Endothelial cell of umbilical vein (primary cell): ENCODE data around the gene MLLT6. TPM values are rescaled to one million over a fixed set of nuclear protein-coding genes. Genes with fewer than 3 reads are reported as not detected.

ENCODE experiments used
- BruUV-seq: library from RNA; stranded (reverse); fragments of 400-500 nt; replicated peaks from 2 replicates; lab custom pipeline; 2021; lab: Mats Ljungman, UMichigan
- CTCF ChIA-PET: fragments of 300-600, 350-600 bp; sonication (Branson Sonifier 250); formaldehyde crosslinking; loops from one replicate; lab custom pipeline; 2021; ENCODE audit warnings: antibody characterized with exemption, inconsistent platforms; lab: Charles Lee
- POLR2A ChIA-PET: fragments of 300-600, 350-600 bp; sonication (Branson Sonifier 250); formaldehyde crosslinking; loops from one replicate; lab custom pipeline; 2021; ENCODE audit warnings: antibody characterized with exemption, inconsistent platforms; lab: Charles Lee
- DNase-seq: peaks from one replicate; pipeline ENCODE4 v3.0.0-alpha.2; 2011; ENCODE audit warnings: low read depth, low spot score
- FAIRE-seq: peaks from 2 replicates; lab custom pipeline; 2011; peaks lifted over from hg19 to GRCh38; lab: Jason Lieb, UNC
- H2AFZ ChIP-seq: 2 replicates; pipeline ENCODE4 v1.6.0; 2012; ENCODE audit warnings: low read depth, low read length, control low read depth, inconsistent platforms
- H3K27ac ChIP-seq: 2 replicates; pipeline ENCODE4 v1.5.1; 2011; ENCODE audit warnings: low read depth, mild to moderate bottlenecking, control low read depth, low read length, moderate library complexity; ENCODE audit not compliant: insufficient read depth
- H3K27me3 ChIP-seq, 2 experiments: 2 replicates each; pipeline versions ENCODE4 v1.6.0 to v1.6.1; 2011; ENCODE audit warnings: low read length in 2 of 2, mixed read lengths in 1 of 2; ENCODE audit not compliant: control insufficient read depth in 2 of 2, insufficient read depth in 2 of 2
- H3K36me3 ChIP-seq, 2 experiments: 2 replicates in 1 of 2; 3 replicates in 1 of 2; pipeline ENCODE4 v1.5.1; 2011; ENCODE audit warnings: low read length in 2 of 2, mild to moderate bottlenecking in 1 of 2, moderate library complexity in 1 of 2; ENCODE audit not compliant: control insufficient read depth in 2 of 2, insufficient read depth in 2 of 2; ENCODE audit errors: extremely low read depth in 1 of 2
- H3K4me1 ChIP-seq: 3 replicates; pipeline ENCODE4 v1.5.1; 2011; ENCODE audit warnings: mild to moderate bottlenecking, low read length; ENCODE audit not compliant: control insufficient read depth, insufficient read depth; ENCODE audit errors: extremely low read depth
- H3K4me2 ChIP-seq: 2 replicates; pipeline ENCODE4 v1.6.1; 2011; ENCODE audit warnings: low read length, control low read depth, mixed read lengths; ENCODE audit not compliant: insufficient read depth
- H3K4me3 ChIP-seq, 3 experiments: fragments of 200-600 bp in 1 of 3; sonication (generic), shearing (Covaris generic) in 1 of 3; replicated peaks in 1 of 3; 2 replicates each; pipeline ENCODE4 v1.5.1; 2011 to 2016; ENCODE audit warnings: control low read depth in 3 of 3, low read length in 3 of 3, mild to moderate bottlenecking in 2 of 3, inconsistent platforms in 1 of 3, low read depth in 1 of 3, moderate library complexity in 1 of 3; ENCODE audit not compliant: insufficient read depth in 1 of 3
- H3K79me2 ChIP-seq: 2 replicates; pipeline ENCODE4 v1.6.0; 2012; ENCODE audit warnings: low read length, inconsistent platforms; ENCODE audit not compliant: control insufficient read depth, insufficient read depth
- H3K9ac ChIP-seq: replicated peaks from 2 replicates; pipeline ENCODE3; 2011; ENCODE audit warnings: low read length, control low read depth; ENCODE audit not compliant: insufficient read depth; ENCODE audit errors: extremely low read depth
- H3K9me1 ChIP-seq: replicated peaks from 3 replicates; pipeline ENCODE4 v1.6.0; 2011; ENCODE audit warnings: mild to moderate bottlenecking, low read length; ENCODE audit not compliant: control insufficient read depth, insufficient read depth; ENCODE audit errors: extremely low read depth
- H3K9me3 ChIP-seq: replicated peaks from 2 replicates; pipeline ENCODE4 v1.5.1; 2012; ENCODE audit warnings: low read length, inconsistent platforms; ENCODE audit not compliant: control insufficient read depth, insufficient read depth
- H4K20me1 ChIP-seq: replicated peaks from 2 replicates; pipeline ENCODE3; 2011; ENCODE audit warnings: mild to moderate bottlenecking, low read length; ENCODE audit not compliant: control insufficient read depth, insufficient read depth; ENCODE audit errors: extremely low read depth
- CTCF ChIP-seq, 2 donors: IDR thresholded peaks; 1 replicate in 1 of 2; 2 replicates in 1 of 2; pipeline ENCODE4 v1.5.1; 2011; ENCODE audit warnings: low read length in 2 of 2, mild to moderate bottlenecking in 2 of 2, moderate library complexity in 2 of 2, control low read depth in 1 of 2, inconsistent platforms in 1 of 2, low read depth in 1 of 2; ENCODE audit not compliant: insufficient read depth in 1 of 2; ENCODE audit errors: extremely low read depth in 1 of 2
- MAX ChIP-seq: IDR thresholded peaks from 2 replicates; pipeline ENCODE4 v1.6.1; 2011; ENCODE audit not compliant: insufficient read depth, insufficient read length
- MYC ChIP-seq: IDR thresholded peaks from one replicate; pipeline ENCODE4 v1.6.1; 2011; ENCODE audit warnings: mild to moderate bottlenecking, low read depth, low read length
- dilution Hi-C: fragments of 300-500 bp; cut with MboI; formaldehyde crosslinking; loops from one replicate; pipeline ENCODE4 v1.15.0; 2019; ENCODE audit warnings: low sequenced_read_pairs; ENCODE audit not compliant: extremely low pct_ligation_motif_present
- intact Hi-C: fragments of 100-400 bp; cut with micrococcal nuclease; formaldehyde crosslinking; loops from one replicate; pipeline ENCODE4 v1.10.0; 2022
- polyA plus RNA-seq, 4 experiments: library from polyadenylated mRNA; depleted of rRNA in 3 of 4; stranded (reverse) in 3 of 4; unstranded in 1 of 4; fragments of >200 nt; gene quantifications; 2 replicates each; pipeline versions ENCODE4 v1.2.1 to v1.2.3, GENCODE V29; 2011 to 2012; ENCODE audit warnings: missing spikeins in 1 of 4
- total RNA-seq: library from RNA; stranded (reverse); gene quantifications from 2 replicates; pipeline ENCODE4 v1.2.3, GENCODE V29; 2021

Gene MLLT6
- total and polyA plus RNA-seq, 2 donors (not counting 3 experiments of a cell fraction or from before 2014, with no cell fraction given) = 32.1 to 85.4 TPM

GRCh38 chr17:38663125-38663751 is 41.8 kb upstream of the MLLT6 start:
- no peak overlapping the region for H3K27ac ChIP-seq
- dilution Hi-C loops = no loop called here
- H3K4me2 ChIP-seq = no peak overlapping the region
- H3K9me1 ChIP-seq = no peaks in the 10 kb centered on the region
- H3K9ac ChIP-seq = no peak overlapping the region
- H3K36me3 ChIP-seq = no peaks in the 10 kb centered on the region
- no peak overlapping the region for H3K4me3 ChIP-seq
- POLR2A ChIA-PET = interaction anchor here (0.7 kb wide), 1 partner anchor 74 kb away, joined by 3 read pairs; no protein-coding TSS in a partner anchor
- BruUV-seq = no TSS peak
- H2AFZ ChIP-seq = no peak overlapping the region
- DNase-seq (peak; percentile 55), FAIRE-seq (no peak)
- no peaks in the 10 kb centered on the region for H4K20me1 ChIP-seq
- no peaks in the 10 kb centered on the region for H3K79me2 ChIP-seq
- CTCF ChIA-PET = interaction anchor here (0.7 to 8.4 kb wide), 39 partner anchors 9 to 337 kb away, joined by 3 to 321 read pairs (median 4); partner anchors contain the start of genes EPOP and MLLT6
- no peaks in the 10 kb centered on the region for H3K9me3 ChIP-seq
- intact Hi-C loops = no loop called here
- peaks cover 4 to 5% of the 10 kb centered on the region in 2 experiments for H3K27me3 ChIP-seq
- peak; percentile 67 to 92 for TF ChIP-seq CTCF (IDR thresholded peaks at IDR 0.05; ENCODE audit: extremely low read depth in 1 of 2, insufficient read depth in 1 of 2, low read depth in 1 of 2, low read length in 2 of 2)
- TF ChIP-seq MAX = no peak
- TF ChIP-seq MYC = no peak
- H3K4me1 ChIP-seq = no peaks in the 10 kb centered on the region
